Lower leg skin (tissue), 4 donors: ENCODE measurements around the gene UVSSA. TPM values are rescaled to one million over a fixed set of nuclear protein-coding genes. Genes with fewer than 3 reads are reported as not detected.

Experiments used
- DNase-seq, 2 donors: peaks; one replicate each; pipeline ENCODE4 v3.0.0-alpha.2; 2019; ENCODE audit warnings: low spot score in 2 of 2
- H3K4me3 ChIP-seq: fragments of 200-600 bp; sonication (generic); 2 replicates; pipeline ENCODE4 v1.5.1; 2017; ENCODE audit warnings: mild to moderate bottlenecking, low read depth; ENCODE audit not compliant: poor library complexity, severe bottlenecking
- CTCF ChIP-seq, 3 donors: fragments of 450-650 bp; IDR thresholded peaks; one replicate each; pipeline ENCODE4 v1.5.1; 2016; ENCODE audit warnings: antibody characterized with exemption in 3 of 3, mild to moderate bottlenecking in 3 of 3, moderate library complexity in 2 of 3
- POLR2A ChIP-seq, 2 donors: fragments of 450-650 bp; IDR thresholded peaks; one replicate each; pipeline ENCODE4 v1.6.1; 2016 to 2017; ENCODE audit warnings: antibody characterized with exemption in 2 of 2, mild to moderate bottlenecking in 1 of 2, moderate library complexity in 1 of 2
- WGBS, 2 donors: methylation state at CpG; one replicate each; pipeline ENCODE4 v1.1.5; 2018; 5-methylcytosine and 5-hydroxymethylcytosine counted together
- intact Hi-C: fragments of 100-400 bp; cut with DNase I; formaldehyde crosslinking; loops from one replicate; pipeline ENCODE4 v1.15.0; 2023; ENCODE audit warnings: low total_unique reads
- total RNA-seq, 4 donors: library from RNA; depleted of rRNA; stranded (reverse); fragments of >200 nt; gene quantifications; one replicate each; pipeline ENCODE4 v1.1.0, GENCODE V29; 2016

UVSSA gene
- total RNA-seq, 4 donors from 2014 or later: 18.2 to 57.4 (median 25.7) TPM

GRCh38 chr4:1375051-1375721 is 28.2 kb downstream of the UVSSA start:
- DNase-seq: peak in 1 of 2 donors; percentile 64
- H3K4me3 ChIP-seq: no peak overlapping the region
- no peak for TF ChIP-seq CTCF (IDR thresholded peaks at IDR 0.05)
- TF ChIP-seq POLR2A (IDR thresholded peaks at IDR 0.05): no peak
- 90 to 94% methylated on average over 30 to 34 of the region's 36 CpGs for WGBS, 2 donors
- intact Hi-C loops: no loop called here

- TF ChIP-seq CTCF (IDR thresholded peaks at IDR 0.05): no peak
- TF ChIP-seq POLR2A (IDR thresholded peaks at IDR 0.05): no peak
- H3K4me3 ChIP-seq: no peak overlapping the region
- peak in 1 of 2 donors; percentile 57 for DNase-seq
- intact Hi-C loops: no loop called here
- 83 to 87% methylated on average over 7 to 13 of the region's 17 CpGs for WGBS, 2 donors
These were observed 28.8 kb downstream of the UVSSA start for GRCh38 chr4:1375761-1376322.

GRCh38 chr4:1376391-1376840 is 29.4 kb downstream of the UVSSA start:
- TF ChIP-seq POLR2A (IDR thresholded peaks at IDR 0.05) (no peak), CTCF (IDR thresholded peaks at IDR 0.05) (no peak)
- WGBS, 2 donors: 92 to 93% methylated on average over 21 to 23 of the region's 23 CpGs
- DNase-seq: peak in 1 of 2 donors; percentile 56

GRCh38 chr4:1376841-1377605 is 30.0 kb downstream of the UVSSA start:
- peak in 1 of 2 donors; percentile 83 for DNase-seq
- 90 to 91% methylated on average over 23 to 30 of the region's 32 CpGs for WGBS, 2 donors

More at GRCh38 chr4:1376391-1376840, 29.4 kb downstream of the UVSSA start:
- no peak overlapping the region for H3K4me3 ChIP-seq
- intact Hi-C loops: no loop called here

More at GRCh38 chr4:1376841-1377605, 30.0 kb downstream of the UVSSA start:
- H3K4me3 ChIP-seq: no peak overlapping the region
- intact Hi-C loops: no loop called here
- TF ChIP-seq CTCF (IDR thresholded peaks at IDR 0.05) (no peak), POLR2A (IDR thresholded peaks at IDR 0.05) (no peak)
